GM21717 (cell line): ENCODE measurements around the gene ABCG1.

Experiments
- ATAC-seq: cut with Tn5 transposase; IDR thresholded peaks from one replicate; pipeline ENCODE4 v1.9.1; 2021; ENCODE audit warnings: mild to moderate bottlenecking, moderate library complexity; ENCODE audit not compliant: unreplicated experiment

The ABCG1 gene

DNA sequence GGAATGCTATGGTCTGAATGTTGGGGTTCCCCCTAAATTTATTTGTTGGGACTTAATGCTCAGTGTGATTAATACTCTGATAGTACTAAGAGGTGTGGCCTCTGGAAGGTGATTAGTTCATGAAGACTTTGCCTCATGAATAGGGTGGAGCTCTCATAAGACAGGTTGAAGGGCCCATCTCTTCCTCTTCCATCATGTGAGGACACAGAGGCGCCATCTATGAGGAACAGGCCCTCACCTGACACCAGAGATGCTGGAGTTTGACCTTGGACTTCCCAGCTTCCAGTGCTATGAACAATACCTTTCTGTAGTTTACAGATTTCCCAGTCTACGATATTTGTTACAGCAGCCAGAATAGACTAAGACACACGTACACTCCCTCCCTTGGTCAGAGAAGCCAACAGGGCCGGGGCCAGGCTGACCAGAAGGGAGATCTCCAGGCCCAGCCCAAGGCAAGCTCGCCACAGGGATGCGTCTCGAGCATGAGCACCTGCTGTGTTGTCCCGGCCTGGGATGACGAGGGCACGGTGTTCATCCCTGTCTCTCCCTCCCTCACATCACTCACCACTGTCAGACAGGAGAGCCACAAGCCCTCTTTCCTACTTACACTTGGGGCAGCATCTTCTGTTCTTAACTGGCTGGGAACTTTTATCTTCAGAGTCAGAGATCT lies 4.7 kb upstream of the ABCG1 start:
- ATAC-seq: no peak

DNA sequence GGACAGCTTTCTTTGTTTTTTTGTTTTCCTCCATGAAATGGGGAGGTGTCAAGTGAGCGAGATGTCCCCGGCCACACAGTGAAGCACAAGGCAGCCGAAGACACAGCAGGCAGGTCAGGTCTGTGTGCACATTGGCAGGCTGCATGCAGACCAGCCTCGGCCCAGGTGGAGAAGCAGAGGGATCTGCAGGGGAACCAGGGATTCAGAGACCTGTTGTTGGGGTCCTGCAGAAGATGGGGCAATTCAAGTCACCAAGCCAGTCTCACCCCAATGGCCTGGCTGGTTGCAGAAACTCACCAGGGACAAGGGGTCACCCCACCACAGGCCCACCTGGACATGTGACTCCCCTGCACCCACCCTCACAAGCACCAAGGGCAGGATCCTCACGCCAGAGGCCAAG lies 4.0 kb upstream of the ABCG1 start:
- ATAC-seq: no peak

DNA sequence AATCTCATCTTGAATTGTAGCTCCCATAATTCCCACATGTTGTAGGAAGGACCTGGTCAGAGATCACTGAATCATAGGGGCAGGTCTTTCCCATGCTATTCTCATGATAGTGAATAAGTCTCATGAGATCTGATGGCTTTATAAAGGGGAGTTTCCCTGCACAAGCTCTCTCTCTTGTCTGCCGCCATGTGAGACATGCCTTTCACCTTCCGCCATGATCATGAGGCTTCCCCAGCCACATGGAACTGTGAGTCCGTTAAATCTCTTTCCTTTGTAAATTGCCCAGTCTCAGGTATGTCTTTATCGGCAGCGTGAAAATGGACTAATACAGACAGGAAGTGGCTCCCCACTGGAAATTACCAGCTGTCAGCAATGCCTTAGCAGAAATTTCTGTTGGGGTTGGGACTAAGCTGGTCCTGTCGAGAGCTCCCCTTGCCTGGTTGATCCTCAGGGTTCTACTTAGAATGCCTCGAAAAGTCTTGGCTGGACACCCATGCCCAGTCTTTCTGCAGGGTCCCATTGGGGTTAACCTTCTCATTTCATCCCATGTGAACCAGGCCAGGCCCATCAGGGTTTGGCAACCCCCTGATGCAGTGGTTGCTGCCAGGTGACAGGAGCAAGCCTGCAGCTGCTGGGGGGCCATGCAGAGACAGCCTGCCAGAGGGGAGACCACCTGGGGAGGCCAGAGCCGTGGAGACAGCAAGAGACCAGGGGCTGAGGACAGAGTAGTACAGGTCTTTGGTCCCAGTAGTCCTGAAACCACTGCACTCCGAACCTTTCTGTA lies 2.8 kb upstream of the ABCG1 start:
- ATAC-seq: no peak

DNA sequence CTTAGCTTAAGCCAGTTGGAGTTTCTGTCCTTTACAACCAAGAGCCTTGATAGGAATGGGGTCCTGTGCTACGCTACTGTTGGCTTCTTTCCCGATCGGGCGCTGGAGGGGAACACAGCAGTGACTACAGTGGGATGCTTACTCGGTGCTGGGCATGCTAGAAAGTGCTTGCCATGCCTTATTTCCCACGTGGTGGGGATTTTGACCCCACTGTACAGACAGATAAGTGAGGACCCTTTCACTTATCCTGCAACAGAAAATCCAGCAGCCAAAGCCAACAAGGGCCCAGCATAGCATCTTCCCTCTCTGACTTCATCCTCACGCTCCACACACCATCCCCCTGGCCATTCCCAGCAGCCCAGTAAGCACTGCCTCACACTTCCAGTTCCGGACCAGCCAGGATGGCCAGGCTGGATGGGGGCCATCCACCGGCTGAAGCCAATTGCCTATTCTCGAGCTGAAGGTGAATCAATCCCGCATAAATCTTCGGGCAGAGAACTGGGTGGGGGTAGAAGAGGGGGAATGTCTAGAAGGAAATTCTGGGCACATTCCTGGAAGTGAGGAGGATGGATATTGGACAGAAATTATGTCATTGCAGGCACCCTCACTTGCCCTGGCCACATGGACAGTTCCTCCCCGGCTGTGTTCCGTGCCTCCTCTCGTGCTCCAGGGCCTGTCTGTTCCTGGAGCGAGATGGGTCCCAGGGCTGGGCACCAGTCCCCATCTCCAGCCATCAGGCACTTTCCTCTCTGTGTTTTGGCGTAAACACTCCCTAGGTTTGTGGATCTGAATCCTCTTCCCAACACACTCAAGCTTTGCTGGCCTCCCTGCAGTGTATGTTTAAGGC lies 2.0 kb upstream of the ABCG1 start:
- no peak for ATAC-seq

DNA sequence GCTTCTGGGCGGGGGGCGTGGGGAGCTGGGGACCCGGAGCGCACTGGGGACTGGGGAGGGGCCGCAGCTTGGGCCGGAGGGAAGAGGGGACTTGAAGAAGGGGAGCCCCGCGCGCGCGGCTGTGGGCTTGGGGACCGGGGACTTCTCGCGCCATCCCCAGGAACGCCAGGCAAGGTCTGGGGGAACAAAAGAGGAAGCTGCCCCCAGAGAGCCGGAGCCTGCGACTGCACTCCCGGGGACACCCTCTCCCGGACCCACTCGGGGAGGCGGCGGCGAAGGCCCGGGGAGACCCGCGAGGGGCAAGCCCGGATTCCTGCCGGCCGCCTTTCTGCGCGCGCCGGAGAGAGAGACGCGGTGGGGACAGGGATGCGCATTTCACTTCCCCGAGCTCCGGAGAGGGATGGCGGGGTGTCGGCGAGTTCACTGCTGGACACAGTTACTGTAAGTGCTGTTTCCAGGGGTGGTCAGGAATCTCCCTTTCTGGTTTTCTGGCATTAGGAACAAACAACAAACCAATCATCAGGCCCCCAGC lies 732 bp downstream of the ABCG1 start:
- ATAC-seq: peak; percentile 9

DNA sequence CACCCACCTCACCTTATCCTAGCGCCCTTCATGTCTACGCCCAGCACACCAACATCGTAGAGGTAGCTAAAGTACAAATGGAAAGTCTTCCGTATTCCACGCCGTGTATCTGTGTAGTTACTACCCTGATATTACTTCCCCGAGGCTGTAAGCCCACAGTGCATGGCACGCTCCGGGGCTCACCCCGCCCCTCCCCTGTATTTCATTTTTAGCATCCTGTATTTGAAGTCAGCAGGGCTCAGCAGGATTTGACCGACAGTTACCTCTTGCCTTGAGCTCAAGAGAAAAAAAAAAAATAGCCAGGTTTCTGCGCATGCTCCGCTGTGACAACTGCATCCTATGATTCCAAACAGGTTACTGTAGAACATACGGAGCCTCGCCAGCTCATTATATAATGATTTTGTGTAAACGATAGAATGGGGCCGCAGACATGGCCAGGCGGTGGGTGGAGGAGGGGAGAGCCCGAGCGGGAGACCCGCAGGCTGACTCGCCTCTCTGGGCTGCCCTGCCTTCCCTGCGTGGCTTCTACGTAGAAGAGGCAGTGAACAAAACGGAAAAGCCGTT lies 1.3 kb downstream of the ABCG1 start:
- ATAC-seq: peak; percentile 39

DNA sequence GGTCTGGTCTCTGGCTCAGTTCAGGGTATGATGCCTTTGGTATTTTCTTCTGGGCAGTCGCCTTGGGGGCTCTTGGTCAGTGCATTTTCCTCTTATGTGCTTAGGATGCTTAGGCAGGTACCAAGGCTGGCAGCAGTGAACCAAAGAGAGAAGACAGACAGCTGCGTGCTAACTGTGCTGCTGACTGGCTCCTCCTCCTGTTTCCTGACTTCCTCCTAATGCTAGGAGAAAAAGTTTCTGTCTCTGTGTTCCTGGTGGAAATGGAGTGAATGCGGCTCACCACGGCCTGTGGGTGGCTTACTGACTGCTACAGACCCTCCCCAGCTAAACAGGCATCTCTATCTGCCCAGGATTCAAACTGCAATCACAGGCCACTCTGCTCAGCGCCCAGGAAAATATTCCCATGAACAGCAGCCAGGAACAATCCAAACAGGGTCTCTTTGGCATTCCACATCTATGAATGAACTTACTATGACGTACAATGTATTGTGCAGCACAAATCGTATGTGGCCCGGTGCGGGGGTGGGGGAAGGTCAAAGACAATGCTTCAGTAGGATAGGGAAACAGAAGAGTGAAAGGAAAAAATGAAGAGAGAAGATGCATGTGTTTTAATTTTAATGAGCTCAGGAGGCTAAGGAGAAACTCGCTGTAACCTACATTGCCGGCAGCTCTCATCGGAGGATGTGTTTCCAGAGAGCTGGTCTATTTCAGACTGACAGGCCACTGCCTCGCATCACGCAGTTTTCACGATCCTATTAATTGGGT lies 2.8 kb downstream of the ABCG1 start:
- no peak for ATAC-seq

DNA sequence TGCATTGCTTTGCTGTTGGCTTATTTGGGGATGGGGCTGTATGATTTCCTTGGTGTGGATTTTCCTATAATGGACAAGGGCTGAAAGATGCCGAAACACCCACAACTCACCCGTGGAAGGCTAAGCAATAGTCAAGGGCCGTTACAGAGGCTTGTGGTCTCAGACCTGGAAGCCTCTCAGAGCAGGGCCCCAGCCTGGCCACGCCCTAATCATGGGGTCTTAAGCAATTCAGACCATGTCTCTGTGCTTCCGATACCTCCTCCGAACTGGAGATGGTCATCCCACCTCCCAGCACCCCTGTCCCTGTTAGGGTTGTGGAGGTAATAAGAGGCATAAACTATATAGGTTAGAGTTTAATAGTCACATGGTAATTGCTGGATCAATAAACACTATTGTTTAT lies 3.4 kb downstream of the ABCG1 start:
- no peak for ATAC-seq

DNA sequence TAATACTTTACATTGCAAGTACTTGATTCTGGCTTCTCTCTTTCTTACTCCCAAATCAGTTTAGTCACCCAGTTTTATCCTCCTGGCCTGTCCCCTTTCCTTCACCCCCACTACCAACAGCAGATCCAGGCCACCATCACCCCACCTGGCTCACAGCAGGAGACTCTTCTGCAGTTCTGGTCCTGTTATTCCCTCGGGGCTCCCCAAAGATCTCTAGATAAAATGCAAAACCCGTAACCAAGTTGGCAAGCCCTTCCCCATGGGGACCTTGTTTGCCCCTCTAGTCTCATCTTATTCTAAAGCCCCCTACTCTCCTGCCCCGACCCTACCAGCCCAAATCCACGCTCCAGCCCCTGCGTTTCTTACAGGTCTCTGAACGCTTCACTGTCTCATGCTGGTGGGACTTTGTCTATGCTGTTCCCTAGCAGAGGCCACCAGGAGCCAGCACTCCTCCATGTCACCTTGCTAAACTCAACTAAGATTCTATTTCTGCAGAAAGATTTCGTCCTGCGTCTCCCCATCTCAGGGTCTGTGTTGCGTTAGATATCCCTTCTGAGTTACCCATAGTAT lies 4.0 kb downstream of the ABCG1 start:
- no peak for ATAC-seq

DNA sequence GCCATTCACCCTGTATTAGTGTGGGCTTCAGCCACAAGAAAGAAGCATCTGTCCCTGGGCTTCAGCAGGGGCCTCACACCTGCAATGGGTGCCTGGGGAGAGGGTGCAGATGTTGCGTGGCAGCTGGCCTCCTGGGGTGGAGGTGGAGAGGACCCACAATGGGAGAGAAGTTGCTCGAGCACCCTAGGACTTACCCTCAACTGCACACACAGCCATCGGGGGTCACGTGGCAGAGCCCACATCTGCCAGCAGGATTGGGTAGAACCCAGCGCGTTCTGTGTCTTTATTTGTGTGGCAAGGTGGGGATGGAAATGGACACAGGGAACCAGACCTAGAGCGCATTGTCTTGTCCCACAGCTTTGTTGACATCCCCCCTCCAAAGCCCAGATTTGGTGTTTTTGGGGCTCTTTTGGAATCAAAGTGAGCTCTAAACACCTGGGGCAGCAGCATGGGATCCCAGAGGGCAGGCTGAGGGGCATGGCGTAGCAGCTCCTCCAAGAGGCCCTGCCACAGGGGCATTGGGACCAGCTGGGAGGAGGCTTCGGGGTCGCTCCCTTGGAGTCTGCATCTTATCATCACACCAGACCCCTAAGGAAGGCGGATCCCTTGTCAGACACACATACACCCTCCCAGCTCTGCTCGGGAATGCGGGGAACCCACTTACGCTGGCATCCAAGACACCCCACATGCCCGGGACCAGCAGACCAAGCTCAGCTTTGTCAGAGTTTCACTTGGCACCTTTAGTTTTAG lies 5.1 kb downstream of the ABCG1 start:
- no peak for ATAC-seq

DNA sequence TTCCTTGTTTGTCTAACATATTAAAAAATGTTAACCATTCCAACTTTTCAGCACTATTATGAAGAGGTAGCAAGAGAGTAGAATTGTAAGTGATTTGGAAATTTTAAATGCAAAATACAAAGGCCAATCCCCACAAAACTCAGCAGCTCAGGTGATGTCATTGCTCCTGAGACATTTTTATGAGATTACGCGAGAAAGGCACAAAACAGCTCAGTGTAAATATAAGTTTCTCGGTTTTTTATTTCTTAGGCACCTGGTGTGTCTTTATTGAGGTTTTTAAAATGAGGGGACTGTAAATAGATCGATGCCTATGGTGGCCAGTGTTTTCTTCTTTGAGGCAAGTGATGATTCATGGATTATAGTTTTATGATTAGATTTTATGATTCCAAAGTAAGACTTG lies 6.1 kb downstream of the ABCG1 start:
- ATAC-seq: no peak

DNA sequence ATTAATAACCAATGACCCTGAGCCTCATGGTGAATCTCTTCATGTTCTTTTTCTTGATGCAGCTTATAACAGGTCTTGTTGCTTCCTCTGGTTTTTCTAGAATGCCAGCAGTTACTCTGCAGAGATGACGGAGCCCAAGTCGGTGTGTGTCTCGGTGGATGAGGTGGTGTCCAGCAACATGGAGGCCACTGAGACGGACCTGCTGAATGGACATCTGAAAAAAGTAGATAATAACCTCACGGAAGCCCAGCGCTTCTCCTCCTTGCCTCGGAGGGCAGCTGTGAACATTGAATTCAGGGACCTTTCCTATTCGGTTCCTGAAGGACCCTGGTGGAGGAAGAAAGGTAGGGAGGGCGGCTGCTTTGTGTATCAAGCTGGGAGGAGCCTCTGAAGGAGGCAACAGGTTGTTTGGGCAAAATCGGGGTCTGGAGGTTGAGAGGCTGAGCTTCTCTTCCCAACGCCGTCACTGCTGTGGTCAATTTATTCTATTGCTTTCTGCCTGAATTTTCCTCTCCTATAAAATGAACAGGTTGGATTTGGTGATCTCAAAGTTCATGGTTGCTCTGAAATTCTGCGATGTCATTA lies 6.7 kb downstream of the ABCG1 start:
- ATAC-seq: no peak

DNA sequence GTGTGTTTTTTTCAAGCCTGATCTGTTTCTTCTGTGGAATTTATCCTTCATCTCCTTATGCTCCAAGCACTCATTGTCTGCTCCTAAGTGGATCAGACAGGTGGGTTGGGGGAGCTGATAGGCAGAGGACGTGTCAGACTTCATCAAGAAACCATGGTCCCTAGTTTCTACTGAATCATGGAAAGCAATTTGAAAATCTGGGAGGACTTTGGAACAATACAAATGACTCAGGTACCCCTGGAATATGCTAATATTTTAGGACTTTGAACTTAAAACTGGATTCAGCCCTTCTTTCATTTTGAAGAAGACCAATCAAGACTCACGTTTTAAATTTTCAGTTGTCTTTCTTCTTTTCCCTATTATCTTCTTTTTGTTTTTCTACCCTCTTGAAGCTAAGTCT lies 7.7 kb downstream of the ABCG1 start:
- no peak for ATAC-seq

DNA sequence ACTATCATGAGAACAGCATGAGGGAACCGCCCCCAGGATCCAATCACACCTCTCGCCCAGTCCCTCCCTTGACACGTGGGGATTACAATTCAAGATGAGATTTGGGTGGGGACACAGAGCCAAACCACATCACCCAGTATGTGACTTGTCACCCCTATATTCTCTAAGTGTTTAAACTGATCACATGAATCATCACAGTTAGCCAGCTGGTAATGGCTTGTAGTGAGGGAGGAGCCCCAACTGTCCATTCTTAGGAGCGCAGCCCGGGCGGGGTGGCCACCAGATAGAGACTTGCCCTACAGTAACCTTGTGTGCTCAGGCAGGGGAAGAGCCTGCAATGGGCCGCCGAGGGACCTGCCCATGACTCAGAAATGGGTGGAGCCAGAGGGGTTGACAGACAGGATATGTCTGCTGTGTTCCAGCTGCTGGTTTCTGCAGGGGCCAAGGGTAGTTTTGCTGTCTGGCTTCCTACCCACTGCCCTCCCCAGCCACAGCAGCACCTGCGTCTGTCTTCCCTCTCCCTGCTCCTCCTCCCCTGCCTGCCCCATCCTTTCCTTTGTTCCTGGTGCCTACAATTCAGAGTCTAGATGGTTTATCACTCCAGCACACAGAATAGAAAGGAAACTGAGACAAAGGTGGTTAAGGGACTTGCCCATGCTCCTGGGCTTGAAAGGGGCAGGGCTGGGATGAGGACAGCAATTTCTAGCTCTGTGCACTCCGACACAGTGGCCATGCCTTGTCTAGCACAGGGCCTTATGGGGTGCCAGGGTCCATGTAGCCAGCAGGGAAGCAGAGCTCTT lies 9.2 kb downstream of the ABCG1 start:
- ATAC-seq: peak; percentile 79

DNA sequence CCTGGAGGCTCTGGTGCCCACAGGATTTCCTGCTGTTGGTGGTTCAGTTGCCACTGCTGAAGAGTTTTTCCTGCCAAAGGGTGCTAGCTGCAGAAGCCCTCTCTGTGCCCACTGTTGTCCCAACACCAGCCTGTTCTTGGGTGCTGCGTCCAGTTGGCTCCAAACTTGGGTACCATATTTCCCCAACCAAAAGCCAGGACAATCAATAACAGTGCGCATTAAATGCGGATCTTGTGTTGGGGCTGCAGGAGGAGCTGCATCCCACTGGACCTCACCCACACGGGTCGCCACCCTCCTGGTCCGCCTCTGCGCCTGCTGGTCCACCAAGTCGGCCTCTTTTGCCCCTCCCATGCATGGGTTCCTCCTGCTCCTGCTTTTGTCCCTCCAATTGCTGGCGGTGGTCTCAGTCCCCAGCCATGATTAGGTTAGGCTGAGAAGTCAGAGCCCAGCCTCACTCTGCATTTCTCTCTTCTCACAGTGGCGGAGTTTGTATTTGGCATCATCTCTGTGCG lies 9.8 kb downstream of the ABCG1 start:
- no peak for ATAC-seq

DNA sequence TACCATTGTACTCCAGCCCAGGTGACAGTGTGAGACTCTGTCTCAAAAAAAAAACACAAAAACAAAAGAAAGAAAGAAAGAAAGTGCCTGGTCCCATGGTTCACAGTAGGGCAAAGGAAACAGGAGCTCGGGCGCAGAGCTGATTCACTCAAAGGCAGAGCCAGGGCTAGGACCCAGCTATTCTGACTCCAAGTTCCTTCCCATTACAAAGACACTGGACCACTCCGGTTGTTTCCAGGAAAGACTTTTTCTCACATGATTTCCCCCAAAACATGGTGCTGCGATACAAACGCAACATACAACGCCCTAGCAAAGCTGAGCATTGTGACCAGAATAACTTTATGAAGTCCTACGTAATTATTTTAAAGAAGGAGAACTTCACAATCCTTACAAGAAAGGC lies 10.7 kb downstream of the ABCG1 start:
- ATAC-seq: no peak

DNA sequence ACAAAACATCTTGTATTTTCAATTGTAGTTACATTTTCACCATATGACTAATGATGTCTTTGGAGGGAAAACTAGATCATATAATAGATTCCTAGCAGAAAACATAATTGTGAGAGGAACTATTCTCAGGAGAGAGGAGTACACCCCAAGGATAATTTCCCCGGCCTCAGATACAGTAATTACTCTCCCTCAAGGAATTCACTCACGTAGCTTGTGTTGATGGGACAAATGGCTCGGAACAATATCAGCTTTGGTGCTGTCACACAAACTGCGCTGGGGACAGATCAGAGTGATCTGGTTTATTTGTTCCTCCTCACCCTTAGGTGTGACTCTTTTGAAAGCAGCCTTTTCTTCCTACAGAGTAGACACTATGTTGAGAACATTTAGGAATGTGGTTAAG lies 11.2 kb downstream of the ABCG1 start:
- no peak for ATAC-seq

DNA sequence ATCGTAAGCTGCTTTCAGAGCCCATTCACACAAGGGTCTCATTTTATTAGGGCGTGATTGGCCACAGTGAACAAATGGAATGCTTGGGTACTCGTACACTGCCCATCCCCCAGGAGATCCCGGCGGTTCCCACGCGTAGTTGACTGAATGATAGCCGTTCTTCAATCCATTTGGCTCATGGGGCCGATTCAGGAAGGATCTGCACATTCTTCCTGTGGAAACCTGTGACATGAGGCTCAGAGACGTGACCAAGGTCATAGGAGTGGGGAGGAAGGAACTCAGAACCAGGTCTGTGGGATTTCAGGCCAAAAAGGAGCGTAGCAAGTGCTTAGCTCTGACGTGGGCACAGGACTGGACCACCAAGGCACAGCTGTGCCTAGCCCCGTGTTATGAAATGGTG lies 11.7 kb downstream of the ABCG1 start:
- ATAC-seq: no peak
